Trophoblast cell (in vitro differentiated cells and primary cell): ENCODE measurements around the gene HIPK2.

ENCODE experiments used
- DNase-seq, 2 donors: peaks; one replicate each; pipeline ENCODE4 v3.0.0-alpha.2; 2016
- H2AFZ ChIP-seq: 2 replicates; pipeline ENCODE4 v1.6.1; 2013; ENCODE audit warnings: low read length, moderate library complexity, mild to moderate bottlenecking; ENCODE audit not compliant: insufficient read depth, poor library complexity
- H2AK5ac ChIP-seq: 2 replicates; pipeline ENCODE4 v1.6.1; 2013; ENCODE audit warnings: mild to moderate bottlenecking, low read length
- H2BK120ac ChIP-seq: 2 replicates; pipeline ENCODE4 v1.6.1; 2013; ENCODE audit warnings: low read length, mild to moderate bottlenecking, moderate library complexity; ENCODE audit not compliant: insufficient read depth, poor library complexity
- H2BK12ac ChIP-seq: 2 replicates; pipeline ENCODE4 v1.6.1; 2013; ENCODE audit warnings: mild to moderate bottlenecking, low read length, moderate library complexity
- H2BK5ac ChIP-seq: 2 replicates; pipeline ENCODE4 v1.6.1; 2013; ENCODE audit warnings: low read length, low read depth, moderate library complexity, mild to moderate bottlenecking; ENCODE audit not compliant: poor library complexity
- H3K14ac ChIP-seq: 2 replicates; pipeline ENCODE4 v1.6.1; 2013; ENCODE audit warnings: mild to moderate bottlenecking, low read length
- H3K18ac ChIP-seq: 2 replicates; pipeline ENCODE4 v1.6.1; 2013; ENCODE audit warnings: mild to moderate bottlenecking, low read length
- H3K23ac ChIP-seq: 2 replicates; pipeline ENCODE4 v1.6.1; 2013; ENCODE audit warnings: low read length
- H3K27ac ChIP-seq: 2 replicates; pipeline ENCODE4 v1.5.1; 2013; ENCODE audit warnings: low read depth, mild to moderate bottlenecking, inconsistent platforms, low read length, moderate library complexity
- H3K27me3 ChIP-seq: 2 replicates; pipeline ENCODE4 v1.6.1; 2013; ENCODE audit warnings: inconsistent platforms, mild to moderate bottlenecking, low read length, moderate library complexity; ENCODE audit not compliant: insufficient read depth
- H3K36me3 ChIP-seq, 2 experiments: 1 replicate in 1 of 2; 2 replicates in 1 of 2; pipeline ENCODE4 v1.6.1; 2013; ENCODE audit warnings: low read length in 2 of 2, mild to moderate bottlenecking in 2 of 2, moderate library complexity in 1 of 2; ENCODE audit not compliant: insufficient read depth in 2 of 2, control insufficient read depth in 1 of 2
- H3K4ac ChIP-seq: 2 replicates; pipeline ENCODE4 v1.6.1; 2013; ENCODE audit warnings: low read depth, mild to moderate bottlenecking, low read length, moderate library complexity
- H3K4me1 ChIP-seq, 2 experiments: 1 replicate in 1 of 2; 2 replicates in 1 of 2; pipeline ENCODE4 v1.6.1; 2013; ENCODE audit warnings: low read length in 2 of 2, mild to moderate bottlenecking in 2 of 2, moderate library complexity in 1 of 2; ENCODE audit not compliant: insufficient read depth in 2 of 2, control insufficient read depth in 1 of 2
- H3K4me2 ChIP-seq: 2 replicates; pipeline ENCODE4 v1.6.1; 2013; ENCODE audit warnings: inconsistent platforms, mild to moderate bottlenecking, low read length, moderate library complexity
- H3K4me3 ChIP-seq: 2 replicates; pipeline ENCODE4 v1.5.1; 2013; ENCODE audit warnings: mild to moderate bottlenecking, low read depth, low read length, inconsistent platforms
- H3K79me1 ChIP-seq: one replicate; pipeline ENCODE4 v1.6.1; 2013; ENCODE audit warnings: low read length
- H3K79me2 ChIP-seq: 2 replicates; pipeline ENCODE4 v1.6.1; 2013; ENCODE audit warnings: low read length, mild to moderate bottlenecking; ENCODE audit not compliant: control insufficient read depth, insufficient read depth, poor library complexity
- H3K9ac ChIP-seq: 2 replicates; pipeline ENCODE4 v1.6.1; 2013; ENCODE audit warnings: mild to moderate bottlenecking, low read length
- H3K9me3 ChIP-seq: 2 replicates; pipeline ENCODE4 v1.6.1; 2013; ENCODE audit warnings: low read depth, mild to moderate bottlenecking, control low read depth, inconsistent platforms, low read length; ENCODE audit not compliant: insufficient read depth
- H4K12ac ChIP-seq: 2 replicates; pipeline ENCODE4 v1.6.1; 2013; ENCODE audit warnings: low read depth, mild to moderate bottlenecking, low read length, moderate library complexity
- H4K8ac ChIP-seq: 2 replicates; pipeline ENCODE4 v1.6.1; 2013; ENCODE audit warnings: low read depth, mild to moderate bottlenecking, low read length, moderate library complexity
- H4K91ac ChIP-seq: one replicate; pipeline ENCODE4 v1.6.1; 2013; ENCODE audit warnings: low read depth, mild to moderate bottlenecking, low read length, moderate library complexity
- WGBS: extraction: QIAGEN DNeasy Blood & Tissue Kit; methylation state at CpG from one replicate; pipeline ENCODE4 v1.1.7; 2013; ENCODE audit warnings: missing lambda C conversion rate; ENCODE audit not compliant: insufficient read length, insufficient coverage; ENCODE audit errors: extremely low coverage; 5-methylcytosine and 5-hydroxymethylcytosine counted together

HIPK2 gene

DNA sequence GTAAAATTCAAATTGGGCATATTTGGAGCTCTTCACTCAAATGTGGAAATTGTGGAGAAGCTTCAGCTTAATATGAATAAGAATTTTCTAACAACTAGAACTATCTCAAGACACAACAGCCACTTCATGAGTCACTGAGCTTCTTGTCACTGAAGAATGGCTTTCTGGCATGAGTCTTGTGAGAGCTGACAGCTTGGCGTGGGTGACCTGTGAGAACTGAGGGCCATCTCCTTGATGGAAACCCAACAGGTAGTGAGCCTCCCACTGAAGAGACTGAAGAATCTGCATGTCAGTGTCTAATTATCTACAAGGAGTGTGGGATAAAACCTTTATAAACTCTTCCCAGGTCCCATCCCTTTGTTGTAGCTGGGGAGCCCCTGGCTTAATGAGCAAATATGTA lies 188.3 kb downstream of the HIPK2 start:
- H2BK5ac ChIP-seq: no peak overlapping the region
- no peak overlapping the region for H3K23ac ChIP-seq
- no peak overlapping the region for H2AFZ ChIP-seq
- no peaks in the 10 kb centered on the region for H3K79me1 ChIP-seq
- no peak overlapping the region for H3K14ac ChIP-seq
- no CpG with 5 or more reads among the region's 1 CpG for WGBS
- H3K4me1 ChIP-seq: no peaks in the 10 kb centered on the region
- no peak overlapping the region for H2BK120ac ChIP-seq
- no peak overlapping the region for H3K18ac ChIP-seq
- no peaks in the 10 kb centered on the region for H3K27me3 ChIP-seq
- no peak overlapping the region for H3K9ac ChIP-seq
- no peak overlapping the region for H4K12ac ChIP-seq
- no peak overlapping the region for H4K8ac ChIP-seq
- H2AK5ac ChIP-seq: no peak overlapping the region
- no peak for DNase-seq
- no peak overlapping the region for H2BK12ac ChIP-seq
- no peak overlapping the region for H3K4me3 ChIP-seq
- H3K4ac ChIP-seq: no peak overlapping the region
- no peak overlapping the region for H4K91ac ChIP-seq
- H3K27ac ChIP-seq: no peak overlapping the region
- H3K4me2 ChIP-seq: no peak overlapping the region
- H3K79me2 ChIP-seq: no peaks in the 10 kb centered on the region
- peaks cover 0 to 3% of the 10 kb centered on the region in 2 experiments for H3K36me3 ChIP-seq
- peaks cover 3% of the 10 kb centered on the region for H3K9me3 ChIP-seq

DNA sequence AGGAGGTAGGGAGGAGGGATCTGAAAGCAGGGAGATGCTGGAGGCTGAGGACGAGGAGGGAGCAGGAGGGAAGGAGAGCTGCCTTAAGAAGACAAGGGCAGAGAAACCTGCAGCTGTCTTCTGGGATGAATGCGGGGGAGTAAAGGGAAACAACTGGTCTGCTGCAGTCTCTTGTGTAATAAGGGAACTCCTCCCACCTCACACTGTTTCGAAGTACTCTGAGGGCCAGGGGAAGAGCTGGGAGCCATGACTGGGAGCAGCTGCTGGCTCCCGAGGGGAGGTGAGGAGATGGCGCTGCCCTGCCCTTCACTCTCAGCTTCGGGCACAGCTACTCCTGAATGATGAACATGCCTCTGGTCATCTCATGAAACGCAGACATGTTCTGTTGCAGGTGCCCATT lies 189.2 kb downstream of the HIPK2 start:
- Histone ChIP-seq H3K4ac (no peak overlapping the region), H3K18ac (no peak overlapping the region), H3K4me2 (no peak overlapping the region), H2BK120ac (no peak overlapping the region), H3K4me1 (no peaks in the 10 kb centered on the region), H4K12ac (no peak overlapping the region), H3K4me3 (no peak overlapping the region), H3K36me3 (peaks cover 1 to 2% of the 10 kb centered on the region in 2 experiments), H3K23ac (no peak overlapping the region), H4K8ac (no peak overlapping the region), H3K79me2 (no peaks in the 10 kb centered on the region), H3K9ac (no peak overlapping the region), H2BK5ac (no peak overlapping the region), H2BK12ac (no peak overlapping the region), H3K27me3 (no peaks in the 10 kb centered on the region), H3K27ac (no peak overlapping the region), H2AK5ac (no peak overlapping the region), H3K9me3 (peaks cover 3% of the 10 kb centered on the region), H2AFZ (no peak overlapping the region), H3K14ac (no peak overlapping the region), H3K79me1 (no peaks in the 10 kb centered on the region), H4K91ac (no peak overlapping the region)
- DNase-seq: peak in 1 of 2 donors; percentile 35
- no CpG with 5 or more reads among the region's 7 CpGs for WGBS

DNA sequence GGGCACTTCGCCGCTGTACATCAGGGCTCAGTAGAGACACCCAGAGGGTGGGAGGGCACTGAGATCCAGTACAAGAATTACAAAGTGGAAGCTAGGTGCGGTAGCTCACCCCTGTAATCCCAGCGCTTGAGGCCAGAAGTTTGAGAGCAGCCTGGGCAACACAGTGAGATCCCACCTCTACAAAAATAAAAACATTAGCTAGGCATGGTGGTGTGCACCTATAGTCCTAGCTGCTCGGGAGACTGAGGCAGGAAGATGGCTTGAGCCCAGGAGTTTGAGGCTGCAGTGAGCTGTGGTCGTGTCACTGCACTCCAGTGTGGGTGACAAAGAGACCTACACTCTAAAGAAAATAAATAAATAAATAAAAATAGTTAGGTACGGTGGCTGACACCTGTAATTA lies 190.3 kb downstream of the HIPK2 start:
- Histone ChIP-seq H2BK12ac (no peak overlapping the region), H4K91ac (no peak overlapping the region), H3K4ac (no peak overlapping the region), H3K27ac (no peak overlapping the region), H4K12ac (no peak overlapping the region), H3K79me2 (no peaks in the 10 kb centered on the region), H2AK5ac (no peak overlapping the region), H3K4me2 (no peak overlapping the region), H3K36me3 (peaks cover 0 to 3% of the 10 kb centered on the region in 2 experiments), H3K14ac (no peak overlapping the region), H2BK120ac (no peak overlapping the region), H2BK5ac (no peak overlapping the region), H3K23ac (no peak overlapping the region), H2AFZ (no peak overlapping the region), H4K8ac (no peak overlapping the region), H3K79me1 (no peaks in the 10 kb centered on the region), H3K9me3 (no peaks in the 10 kb centered on the region), H3K4me1 (no peaks in the 10 kb centered on the region), H3K4me3 (no peak overlapping the region), H3K18ac (no peak overlapping the region), H3K9ac (no peak overlapping the region), H3K27me3 (no peaks in the 10 kb centered on the region)
- WGBS: no CpG with 5 or more reads among the region's 7 CpGs
- DNase-seq: no peak

DNA sequence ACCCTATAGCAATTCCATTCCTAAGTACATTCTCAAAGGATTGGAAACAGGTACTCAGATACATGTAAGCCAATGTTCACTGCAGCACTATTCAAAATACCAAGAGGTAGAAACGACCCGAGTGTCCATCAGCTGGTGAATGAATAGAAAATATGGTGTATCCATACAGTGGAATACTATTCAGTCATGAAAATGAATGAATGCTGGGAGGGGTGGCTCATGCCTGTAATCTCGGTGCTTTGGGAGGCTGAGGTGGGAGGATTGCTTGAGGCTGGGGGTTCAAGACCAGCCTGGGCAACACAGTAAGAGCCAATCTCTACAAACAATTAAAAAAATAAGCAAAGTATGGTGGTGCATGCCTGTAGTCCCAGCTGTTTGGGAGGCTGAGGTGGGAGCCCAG lies 191.5 kb downstream of the HIPK2 start:
- H3K4me1 ChIP-seq: no peaks in the 10 kb centered on the region
- no peaks in the 10 kb centered on the region for H3K79me2 ChIP-seq
- no peak overlapping the region for H3K27ac ChIP-seq
- no peak overlapping the region for H3K4me3 ChIP-seq
- H3K23ac ChIP-seq: no peak overlapping the region
- H4K8ac ChIP-seq: no peak overlapping the region
- no peak overlapping the region for H2BK12ac ChIP-seq
- no peak overlapping the region for H3K4me2 ChIP-seq
- H3K27me3 ChIP-seq: no peaks in the 10 kb centered on the region
- H2AK5ac ChIP-seq: no peak overlapping the region
- H2AFZ ChIP-seq: no peak overlapping the region
- no peak overlapping the region for H2BK120ac ChIP-seq
- no peak overlapping the region for H3K18ac ChIP-seq
- peaks cover 0 to 3% of the 10 kb centered on the region in 2 experiments for H3K36me3 ChIP-seq
- H4K12ac ChIP-seq: no peak overlapping the region
- DNase-seq: no peak
- no peaks in the 10 kb centered on the region for H3K79me1 ChIP-seq
- WGBS: no CpG with 5 or more reads among the region's 3 CpGs
- H4K91ac ChIP-seq: no peak overlapping the region
- no peaks in the 10 kb centered on the region for H3K9me3 ChIP-seq
- no peak overlapping the region for H3K9ac ChIP-seq
- no peak overlapping the region for H3K4ac ChIP-seq
- H3K14ac ChIP-seq: no peak overlapping the region
- no peak overlapping the region for H2BK5ac ChIP-seq
